NCI-H2029 (cell line): Measurements from ENCODE around the gene TANC1.
A peak's percentile ranks its signal among the peaks of the same experiment; 100 is the strongest.

Experiments used
- DNase-seq: peaks from one replicate; lab custom pipeline; 2025; lab: John Stamatoyannopoulos, UW

Gene TANC1

DNA sequence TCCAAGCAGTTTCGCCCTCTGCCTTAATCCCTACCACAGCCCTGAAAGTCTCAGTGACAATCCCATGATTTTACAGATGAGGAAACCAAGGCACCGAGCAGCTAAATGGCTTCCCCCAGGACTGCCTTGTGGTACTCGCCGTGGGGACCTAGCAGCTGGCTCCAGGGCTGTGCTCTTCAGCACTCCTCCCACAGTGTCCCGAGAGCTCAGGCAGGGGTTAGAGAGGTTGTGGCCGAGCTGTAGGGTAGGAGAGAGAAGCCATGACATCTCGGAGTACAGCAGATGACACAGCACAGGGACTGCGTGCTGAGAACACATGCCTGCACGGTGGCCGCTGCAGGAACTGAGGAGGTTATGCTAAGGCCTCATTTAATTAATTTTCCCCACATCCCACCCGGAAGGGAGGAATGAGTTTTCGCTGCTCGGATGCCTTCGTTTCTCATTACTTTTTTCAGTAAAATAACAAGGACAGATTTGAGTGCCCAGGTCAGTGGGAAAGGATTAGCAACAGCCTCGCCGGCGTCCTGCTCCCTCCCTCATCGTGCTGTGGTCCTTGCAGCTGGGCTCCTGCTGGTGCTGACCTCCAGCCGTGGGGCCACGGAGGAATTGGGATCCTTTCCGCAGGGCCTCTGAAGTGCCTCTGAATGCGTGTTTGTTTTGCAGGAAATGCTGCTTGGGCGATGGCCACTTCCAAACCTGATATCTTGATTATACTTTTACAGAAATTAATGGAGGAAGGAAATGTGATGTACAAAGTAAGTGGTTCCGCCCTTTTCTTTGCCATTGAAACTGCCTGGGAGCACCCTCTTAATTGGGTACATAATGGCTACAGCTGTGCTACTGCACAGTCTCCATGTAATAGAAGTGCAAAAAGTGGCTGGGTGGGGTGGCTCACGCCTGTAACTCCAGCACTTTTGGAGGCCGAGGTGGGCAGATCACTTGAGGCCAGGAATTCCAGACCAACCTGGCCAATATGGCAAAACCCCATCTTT is 256.9 kb downstream of the TANC1 start:
- no peak for DNase-seq

GRCh38 chr2:159226059-159226461 is 257.6 kb downstream of the TANC1 start:
- peak; percentile 68 for DNase-seq

DNA sequence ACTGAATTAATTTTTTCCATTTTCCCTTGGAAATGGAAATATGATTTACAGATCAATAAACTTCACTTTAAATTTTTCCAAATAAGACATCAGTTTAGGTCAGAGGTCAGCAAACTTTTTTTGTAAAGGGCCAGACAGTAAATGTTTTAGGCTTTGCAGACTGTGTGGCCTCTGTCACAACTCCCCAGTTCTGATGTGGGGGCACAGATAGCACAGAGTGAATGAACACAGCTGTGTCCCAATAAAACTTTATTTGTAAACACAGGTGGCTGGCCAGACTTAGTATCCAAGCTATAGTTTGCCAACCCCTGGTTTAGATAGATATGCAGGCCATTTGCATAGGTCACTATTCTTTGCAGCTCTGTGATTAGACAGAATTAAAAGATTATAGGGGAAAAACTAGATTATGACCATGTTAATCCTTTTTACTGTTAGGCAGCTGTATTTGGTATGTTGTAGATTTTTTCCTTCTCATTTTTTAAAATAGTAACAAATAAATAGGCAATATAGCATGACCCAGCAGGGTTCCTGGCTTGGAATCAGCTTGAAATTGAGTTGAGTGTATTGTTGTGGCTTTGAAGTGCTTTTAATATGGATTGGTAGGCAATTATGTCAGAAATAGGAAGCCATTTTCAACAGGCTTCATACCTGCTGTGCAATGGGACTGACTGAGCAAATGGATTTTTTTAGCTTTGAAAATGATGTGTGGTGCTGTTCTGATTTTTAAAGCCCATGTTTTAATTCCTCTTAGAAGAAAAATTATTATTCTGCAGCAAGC is 258.4 kb downstream of the TANC1 start:
- DNase-seq, result peak; percentile 29

DNA sequence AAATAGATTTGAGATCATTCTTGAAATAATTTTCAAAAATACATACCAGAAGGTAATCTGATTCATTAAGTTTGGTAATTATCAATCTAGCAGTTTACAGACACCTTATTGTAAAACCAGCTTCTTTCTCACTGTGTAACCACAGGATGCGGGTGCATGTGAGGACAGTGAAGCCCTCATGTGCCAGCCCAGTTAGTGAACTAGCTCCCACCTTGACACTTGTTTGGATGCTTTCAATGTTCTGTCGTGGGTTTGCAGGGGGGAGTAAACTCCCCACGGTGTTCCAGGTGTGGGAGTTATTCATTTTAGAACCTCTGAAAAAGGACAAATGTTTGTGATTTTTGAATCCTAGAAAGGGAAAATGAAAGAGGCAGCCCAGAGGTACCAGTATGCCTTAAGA is 259.0 kb downstream of the TANC1 start:
- DNase-seq, result no peak

- no peak for DNase-seq
Measured at GRCh38 chr2:159228081-159228581, 259.7 kb downstream of the TANC1 start.

DNA sequence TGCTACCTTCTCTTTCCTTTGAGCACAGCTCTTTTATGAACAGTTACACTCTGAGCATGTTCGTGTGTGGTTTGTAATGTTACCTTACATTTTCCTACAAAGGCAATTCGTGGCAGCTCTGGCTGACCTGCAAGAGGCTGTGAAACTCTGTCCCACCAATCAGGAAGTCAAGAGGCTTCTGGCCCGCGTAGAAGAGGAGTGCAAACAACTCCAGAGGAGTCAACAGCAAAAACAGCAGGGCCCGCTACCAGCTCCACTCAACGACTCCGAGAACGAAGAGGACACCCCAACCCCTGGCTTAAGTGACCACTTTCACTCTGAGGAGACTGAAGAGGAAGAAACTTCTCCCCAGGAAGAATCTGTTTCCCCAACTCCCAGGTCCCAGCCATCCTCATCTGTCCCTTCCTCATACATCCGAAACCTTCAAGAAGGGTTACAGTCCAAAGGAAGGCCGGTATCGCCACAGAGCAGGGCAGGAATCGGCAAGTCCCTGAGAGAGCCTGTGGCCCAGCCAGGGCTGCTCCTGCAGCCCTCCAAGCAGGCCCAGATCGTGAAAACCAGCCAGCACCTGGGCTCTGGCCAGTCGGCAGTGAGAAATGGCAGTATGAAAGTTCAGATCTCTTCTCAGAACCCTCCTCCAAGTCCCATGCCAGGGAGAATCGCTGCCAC is 261.2 kb downstream of the TANC1 start:
- peak; percentile 64 for DNase-seq

GRCh38 chr2:159230145-159230877 is 261.9 kb downstream of the TANC1 start:
- DNase-seq, result no peak

- no peak for DNase-seq
Measured at GRCh38 chr2:159232456-159233170, 264.2 kb downstream of the TANC1 start.

DNA sequence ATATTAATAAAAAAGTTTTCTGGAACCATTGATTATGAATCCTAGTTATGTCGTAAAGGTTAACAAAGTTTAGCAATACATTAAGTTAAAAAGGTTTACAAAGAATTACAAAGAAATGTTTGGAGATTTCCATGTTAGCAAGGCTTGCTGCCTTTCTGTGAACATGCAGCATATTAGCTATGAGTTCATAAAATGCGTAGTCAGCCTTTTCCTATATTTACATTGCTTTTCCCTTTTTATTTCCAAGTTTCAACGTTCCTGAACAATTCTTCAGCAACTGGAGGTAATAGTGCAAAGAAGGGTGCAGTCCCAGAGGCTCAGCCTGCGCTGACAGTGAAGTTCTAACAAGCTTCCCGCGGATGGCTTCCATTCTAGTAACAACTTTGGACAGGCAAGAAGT is 266.4 kb downstream of the TANC1 start:
- no peak for DNase-seq

DNA sequence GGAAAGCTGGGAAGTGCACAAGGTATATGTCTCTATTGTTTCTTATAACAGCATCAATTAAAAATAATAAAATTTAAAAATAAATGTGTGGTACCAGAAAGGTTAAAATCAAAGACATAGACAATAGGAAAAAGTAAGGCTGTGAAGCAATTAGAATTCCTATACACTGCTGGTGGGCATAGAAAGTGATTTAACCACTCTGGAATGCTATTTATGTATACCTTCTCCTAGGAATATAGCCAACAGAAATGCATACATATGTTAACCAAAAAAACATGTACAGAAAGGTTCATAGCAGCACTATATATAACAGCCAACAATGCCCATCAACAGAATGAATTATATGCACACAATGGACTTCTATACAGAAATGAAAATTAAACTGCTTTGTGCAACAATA is 275.1 kb downstream of the TANC1 start:
- no peak for DNase-seq

DNA sequence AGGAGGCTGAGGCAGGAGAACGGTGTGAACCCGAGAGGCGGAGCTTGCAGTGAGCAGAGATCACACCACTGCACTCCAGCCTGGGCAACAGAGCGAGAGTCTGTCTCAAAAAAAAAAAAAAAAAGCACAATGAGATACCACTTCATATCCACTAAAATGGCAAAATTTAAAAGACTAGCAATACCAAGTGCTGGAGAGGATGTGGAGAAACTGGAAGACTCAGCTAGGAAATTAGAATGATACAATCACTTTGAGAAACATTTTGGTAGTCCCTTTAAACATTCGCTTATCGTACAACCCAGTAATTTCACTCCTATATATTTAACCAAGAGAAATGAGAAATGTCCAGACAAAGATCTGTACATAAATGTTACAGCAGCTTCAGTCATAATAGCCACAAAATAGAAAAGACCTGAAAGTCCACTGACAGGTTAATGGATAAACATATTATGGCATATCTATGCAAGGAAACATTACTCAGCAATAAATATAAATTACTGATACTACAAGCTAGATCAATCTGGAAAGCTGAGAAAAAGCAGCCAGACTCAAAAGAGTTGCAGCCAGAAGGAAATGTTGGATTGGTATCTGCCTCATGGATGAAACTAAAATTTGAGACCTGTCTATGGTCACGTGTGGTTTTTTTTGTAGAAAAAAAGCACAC is 278.0 kb downstream of the TANC1 start:
- DNase-seq, result no peak

GRCh38 chr2:159249990-159250715 is 281.7 kb downstream of the TANC1 start:
- peak; percentile 88 for DNase-seq

DNA sequence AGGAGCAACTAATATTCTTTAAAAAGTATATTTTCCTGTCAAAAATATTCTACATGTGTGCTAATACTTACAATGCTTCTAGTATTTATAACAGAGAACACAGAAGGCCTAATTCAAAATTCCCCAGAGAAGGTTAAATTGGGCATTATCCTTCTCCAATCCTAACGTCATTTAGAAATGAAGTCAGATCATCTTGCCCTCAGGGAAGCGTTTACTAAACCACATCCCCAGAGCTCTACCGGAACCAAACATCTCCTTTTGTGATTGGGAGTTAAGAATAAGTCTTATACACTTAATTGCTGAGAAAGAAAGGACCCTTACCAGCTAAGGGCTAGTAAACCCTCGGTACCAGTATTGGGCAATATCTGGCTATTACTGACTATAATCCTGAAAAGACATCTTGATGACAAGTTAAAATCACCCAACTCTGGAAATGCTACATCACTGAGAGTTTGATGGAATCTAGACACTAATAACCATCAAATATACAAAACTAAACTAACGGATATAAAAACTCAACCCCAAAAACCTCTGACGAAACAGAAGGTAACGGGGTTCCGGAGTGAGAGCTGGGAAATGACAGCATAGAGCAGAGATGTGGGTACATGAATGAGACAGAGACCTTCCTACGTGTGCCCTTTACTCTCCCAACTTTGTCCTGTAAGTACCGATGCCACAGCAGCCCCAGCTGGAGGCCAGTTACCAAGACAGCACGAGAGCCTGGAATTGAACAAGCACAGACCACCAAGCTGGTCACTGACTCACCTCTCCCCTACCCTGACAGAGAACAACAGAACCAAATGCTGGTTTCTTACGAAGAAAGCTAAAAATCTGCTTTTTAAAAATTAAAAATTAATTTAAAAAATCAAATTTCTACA is 283.1 kb downstream of the TANC1 start:
- no peak for DNase-seq

DNA sequence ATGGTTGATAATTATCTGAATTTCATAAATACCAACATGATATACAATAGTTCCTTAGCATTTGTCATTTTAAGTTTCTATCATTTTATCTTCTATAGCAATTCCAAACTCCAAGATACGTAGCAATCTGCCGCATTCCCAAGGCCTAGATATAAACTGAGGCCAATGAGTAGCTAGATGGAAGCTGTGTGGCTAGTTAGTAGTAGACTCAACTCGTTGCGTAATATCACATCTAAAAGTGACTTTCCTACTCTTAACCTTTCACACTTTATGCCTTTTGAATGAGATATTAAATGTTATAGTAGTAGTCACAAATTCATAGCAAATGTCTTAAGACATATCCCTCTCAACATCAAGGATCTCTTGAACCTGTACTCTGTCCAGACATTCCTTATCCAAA is 284.5 kb downstream of the TANC1 start:
- DNase-seq, result no peak

DNA sequence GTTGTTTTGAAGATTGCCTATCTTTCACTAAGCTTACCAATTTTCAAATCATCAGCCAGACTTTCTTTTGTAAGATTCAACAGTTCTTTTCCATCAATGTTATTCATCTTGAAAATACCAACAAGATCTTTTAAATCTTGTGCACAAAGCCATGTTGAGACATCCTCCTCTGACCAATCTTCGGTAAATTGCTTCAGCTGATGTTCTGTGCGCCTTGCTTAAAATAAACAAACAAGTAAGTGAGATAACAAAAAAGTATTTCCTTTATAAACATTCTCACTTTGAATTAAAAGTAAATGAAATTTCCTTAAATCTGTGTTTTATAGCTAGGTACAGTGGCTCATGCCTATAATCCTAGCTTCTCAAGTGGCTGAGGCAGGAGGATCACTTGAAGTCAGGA is 287.7 kb downstream of the TANC1 start:
- no peak for DNase-seq

- no peak for DNase-seq
Measured at GRCh38 chr2:159262226-159262625, 293.8 kb downstream of the TANC1 start.

GRCh38 chr2:159262904-159263303 is 294.5 kb downstream of the TANC1 start:
- no peak for DNase-seq

DNA sequence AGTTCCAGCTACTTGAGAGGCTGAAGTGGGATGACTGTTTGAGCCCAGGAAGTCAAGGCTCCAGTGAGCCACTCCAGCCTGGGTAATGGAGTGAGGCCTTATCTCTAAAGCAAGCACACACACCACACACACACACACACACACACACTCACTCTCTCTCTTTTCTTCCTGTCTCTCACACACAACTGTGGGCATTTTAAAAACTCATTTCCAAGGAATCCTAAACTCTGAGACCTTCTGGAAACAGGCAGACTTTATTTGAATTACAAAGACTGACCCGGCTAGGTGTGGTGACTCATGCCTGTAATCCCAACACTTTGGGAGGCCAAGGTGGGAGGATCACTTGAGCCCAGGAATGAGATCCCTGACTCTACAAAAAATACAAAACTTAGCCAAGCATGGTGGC is 296.7 kb downstream of the TANC1 start:
- DNase-seq, result peak; percentile 35

DNA sequence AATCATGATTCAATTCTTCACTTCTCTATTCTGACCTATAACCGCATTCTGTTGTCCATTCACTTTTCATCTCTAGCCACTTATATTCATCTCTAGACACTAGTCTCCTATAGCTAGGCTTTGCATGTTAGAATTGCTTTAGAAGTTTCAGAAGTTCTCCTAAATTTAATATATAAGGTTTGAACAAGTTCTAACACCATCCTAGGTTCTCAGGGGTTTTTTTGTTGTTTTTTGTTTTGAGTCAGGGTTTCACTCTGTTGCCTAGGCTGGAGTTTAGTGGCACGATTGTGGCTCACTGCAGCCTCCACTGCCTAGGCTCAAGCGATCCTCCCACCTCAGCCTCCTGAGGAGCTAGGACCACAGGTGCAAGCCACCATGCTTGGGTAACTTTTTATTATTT is 298.1 kb downstream of the TANC1 start:
- no peak for DNase-seq
